Activated naive CD4-positive, alpha-beta T cell treated with anti-CD3 and anti-CD28 coated beads, Interleukin-2, amount 50 U/mL, for 16 hours (primary cell): ENCODE data around the gene CHD5.

Experiments
- DNase-seq: peaks from one replicate; pipeline ENCODE4 v3.0.0-alpha.2; 2020

Gene CHD5

GRCh38 chr1:6096243-6097116, 83.6 kb downstream of the CHD5 start:
- DNase-seq, result no peak

GRCh38 chr1:6095511-6096242, 84.4 kb downstream of the CHD5 start:
- no peak for DNase-seq

DNA sequence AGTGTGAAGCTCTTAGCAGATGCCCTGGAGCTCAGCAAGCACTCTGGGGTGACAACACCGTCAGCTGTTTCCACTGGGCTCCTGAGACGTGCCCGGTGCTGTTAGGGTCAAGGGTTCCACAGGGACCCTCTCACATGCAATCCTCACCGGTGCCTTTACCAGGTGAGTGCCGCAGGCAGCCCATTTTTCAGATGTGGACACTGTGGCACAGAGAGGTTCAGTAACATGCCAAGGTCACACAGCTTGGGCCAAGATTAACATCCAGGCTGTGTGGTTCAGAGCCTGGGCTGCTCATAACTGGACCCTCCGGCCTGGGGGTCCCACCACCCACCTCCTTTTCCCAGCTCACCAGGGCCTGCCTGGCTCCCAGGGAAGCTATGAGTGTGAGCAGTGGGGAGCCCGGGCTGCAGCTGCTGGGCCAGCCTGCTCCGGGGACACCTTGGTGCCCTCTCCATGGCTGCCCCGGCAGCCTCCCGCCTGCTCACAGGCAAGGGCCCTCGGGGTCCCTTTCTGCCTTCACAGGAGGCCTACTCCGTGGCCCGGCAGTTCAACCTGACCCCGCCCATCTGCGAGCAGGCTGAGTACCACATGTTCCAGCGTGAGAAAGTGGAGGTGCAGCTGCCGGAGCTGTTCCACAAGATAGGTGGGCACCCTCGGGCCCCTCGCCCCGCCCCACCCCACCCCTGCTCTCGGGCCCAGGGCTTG, 85.2 kb downstream of the CHD5 start:
- no peak for DNase-seq

- DNase-seq, result no peak
Measured at GRCh38 chr1:6094246-6094645, 85.9 kb downstream of the CHD5 start.

GRCh38 chr1:6093611-6094010, 86.5 kb downstream of the CHD5 start:
- no peak for DNase-seq

- DNase-seq, result no peak
Measured at GRCh38 chr1:6093071-6093470, 87.0 kb downstream of the CHD5 start.

- DNase-seq, result no peak
Measured at GRCh38 chr1:6092211-6092610, 87.9 kb downstream of the CHD5 start.

DNA sequence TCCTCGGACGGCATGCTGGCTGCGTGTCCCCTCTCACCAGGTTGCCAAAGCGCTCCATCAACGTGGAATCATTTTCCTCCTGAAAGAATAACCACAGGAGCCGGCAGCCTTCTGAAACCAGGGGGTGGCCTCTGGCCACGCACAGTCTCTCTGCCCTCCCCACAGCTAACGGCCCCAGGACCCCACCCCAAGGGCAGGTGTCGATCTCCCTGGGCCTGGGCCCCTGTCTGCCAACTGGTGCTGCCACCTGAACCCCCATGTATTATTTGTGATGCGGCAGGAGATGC, 88.4 kb downstream of the CHD5 start:
- no peak for DNase-seq

GRCh38 chr1:6090996-6091822, 88.9 kb downstream of the CHD5 start:
- no peak for DNase-seq

GRCh38 chr1:6090288-6090687, 89.8 kb downstream of the CHD5 start:
- no peak for DNase-seq

DNA sequence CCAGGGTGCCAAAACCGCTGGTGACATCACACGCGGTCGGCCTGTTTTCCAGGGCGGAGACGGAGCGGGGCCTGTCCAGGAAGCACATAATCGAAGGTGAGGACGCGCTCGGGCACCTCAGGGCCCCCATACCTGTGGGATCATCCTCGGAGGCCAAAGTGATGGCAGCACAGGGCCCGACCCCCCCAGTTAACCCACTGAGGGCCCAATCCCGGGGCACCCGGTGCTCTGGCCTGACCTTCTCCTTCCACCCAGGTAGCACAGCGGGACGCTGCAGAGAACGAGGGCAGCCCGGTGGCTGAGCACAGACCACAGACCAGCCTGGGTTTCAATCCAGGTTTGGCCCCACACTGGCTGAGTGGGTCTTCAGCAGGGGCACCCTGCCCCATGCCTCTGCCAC, 91.2 kb downstream of the CHD5 start:
- no peak for DNase-seq

DNA sequence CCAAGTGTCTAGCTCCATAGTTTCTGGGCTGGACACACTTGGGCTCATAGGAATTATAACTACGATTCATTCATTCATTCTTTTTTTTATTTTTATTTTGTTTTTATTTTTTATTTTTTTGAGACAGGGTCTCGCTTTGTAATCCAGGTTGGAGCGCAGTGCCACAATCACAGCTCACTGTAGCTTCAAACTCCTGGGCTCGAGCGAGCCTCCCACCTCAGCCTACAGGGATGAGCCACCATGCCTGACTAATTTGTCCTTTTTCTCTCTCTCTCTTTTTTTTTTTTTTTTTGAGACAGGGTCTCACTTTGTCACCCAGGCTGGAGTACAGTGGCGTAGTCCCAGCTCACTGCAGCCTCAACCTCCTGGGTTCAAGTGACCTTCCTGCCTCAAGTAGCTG, 92.2 kb downstream of the CHD5 start:
- DNase-seq, result no peak

DNA sequence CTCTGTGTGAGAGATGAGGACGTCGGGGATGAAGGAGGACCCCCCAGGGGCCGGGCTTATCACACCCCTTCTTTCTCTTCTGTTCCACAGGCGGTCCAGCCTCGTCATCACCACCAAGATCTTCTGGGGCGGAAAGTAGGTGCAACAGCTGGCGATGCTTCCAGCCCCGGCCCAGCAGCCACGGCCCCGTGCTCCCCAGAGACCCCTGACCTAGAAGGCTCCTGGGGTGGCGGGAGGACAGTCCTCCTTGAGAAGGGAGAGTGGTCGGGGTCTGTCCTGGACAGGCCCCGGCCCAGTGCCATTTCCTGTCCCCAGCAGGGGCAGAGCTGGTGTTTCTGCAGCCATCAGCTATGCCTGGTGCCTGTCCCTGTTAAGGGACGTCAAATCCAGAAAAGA, 92.7 kb downstream of the CHD5 start:
- DNase-seq, result no peak

DNA sequence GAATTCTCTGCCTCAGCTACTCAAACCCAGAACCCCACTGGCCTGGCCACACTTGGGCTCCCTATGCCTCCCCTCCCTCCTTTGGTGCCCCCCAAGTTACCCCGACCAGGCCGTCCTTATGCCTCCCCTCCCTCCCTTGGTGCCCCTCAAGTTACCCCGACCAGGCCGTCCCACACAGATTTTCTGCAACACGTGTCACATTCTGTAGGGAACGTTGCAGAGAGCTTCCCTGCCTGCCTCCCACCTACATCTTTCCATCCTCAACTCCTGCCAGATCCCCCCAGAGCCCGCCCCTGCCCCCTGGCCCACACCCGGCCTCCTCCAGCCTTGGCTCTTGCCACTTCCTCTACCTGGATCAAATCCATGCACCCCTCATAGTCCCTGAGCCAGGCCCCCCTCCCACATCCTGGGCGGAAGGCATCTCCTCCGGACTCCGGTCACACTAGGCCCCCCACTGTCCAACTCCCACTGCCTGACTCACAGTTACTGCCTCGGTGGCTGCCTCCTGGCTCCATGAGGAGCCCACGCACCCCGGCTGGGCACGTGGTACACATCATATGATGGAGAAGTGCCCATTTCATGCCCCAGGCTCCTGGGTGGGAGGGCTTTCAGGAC, 93.3 kb downstream of the CHD5 start:
- DNase-seq, result no peak

DNA sequence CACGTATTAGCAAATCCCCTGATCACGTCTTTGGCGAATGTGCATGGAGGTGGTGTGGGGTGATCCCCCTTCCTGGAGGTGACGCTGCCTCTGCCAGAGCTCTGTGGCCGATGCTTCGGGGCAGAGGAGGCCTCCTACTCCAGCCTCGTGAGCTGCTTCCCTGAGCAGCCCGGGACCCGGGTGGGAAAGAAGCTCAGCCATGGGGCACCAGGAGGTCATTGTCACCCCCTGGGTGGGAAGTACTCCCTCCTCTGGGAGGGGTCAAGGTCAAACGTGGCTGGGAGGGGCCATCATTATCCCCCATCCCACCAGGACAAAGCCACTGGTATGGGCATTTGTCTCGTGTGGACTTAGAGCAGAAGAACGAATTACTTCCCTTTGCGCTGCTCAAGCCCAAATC, 93.8 kb downstream of the CHD5 start:
- no peak for DNase-seq

- DNase-seq, result no peak
Measured at GRCh38 chr1:6085666-6086065, 94.5 kb downstream of the CHD5 start.

GRCh38 chr1:6084781-6085495, 95.2 kb downstream of the CHD5 start:
- no peak for DNase-seq

DNA sequence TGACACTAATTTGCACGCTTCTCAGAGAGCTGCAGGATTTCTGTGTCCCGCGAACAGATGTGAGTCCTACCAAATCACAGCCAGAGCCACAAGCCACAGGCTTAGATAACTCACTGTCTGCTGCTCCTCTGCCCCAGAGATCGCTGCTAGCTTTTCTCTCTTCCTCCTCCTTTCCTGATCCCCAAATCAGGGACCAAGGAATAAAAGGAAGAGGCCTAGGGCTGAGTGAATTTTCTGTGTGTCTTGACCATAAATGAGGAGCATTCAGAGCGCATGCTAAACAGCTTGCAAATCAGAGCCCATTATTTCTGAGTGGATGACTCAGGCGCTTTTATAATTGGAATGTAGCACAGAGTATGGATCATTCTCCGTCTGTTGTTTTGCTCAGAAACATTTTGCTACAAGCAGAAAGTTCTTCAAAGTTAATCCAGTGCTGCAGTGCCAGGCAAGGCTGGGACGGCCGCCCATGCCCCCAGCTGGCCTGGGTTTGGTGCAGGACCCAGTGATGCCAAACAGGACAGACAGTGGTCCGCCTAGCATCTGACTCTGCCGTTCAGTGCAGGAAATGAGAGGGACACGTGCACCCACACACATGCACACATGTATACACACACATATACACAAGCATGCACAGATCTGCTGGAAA, 96.2 kb downstream of the CHD5 start:
- no peak for DNase-seq

DNA sequence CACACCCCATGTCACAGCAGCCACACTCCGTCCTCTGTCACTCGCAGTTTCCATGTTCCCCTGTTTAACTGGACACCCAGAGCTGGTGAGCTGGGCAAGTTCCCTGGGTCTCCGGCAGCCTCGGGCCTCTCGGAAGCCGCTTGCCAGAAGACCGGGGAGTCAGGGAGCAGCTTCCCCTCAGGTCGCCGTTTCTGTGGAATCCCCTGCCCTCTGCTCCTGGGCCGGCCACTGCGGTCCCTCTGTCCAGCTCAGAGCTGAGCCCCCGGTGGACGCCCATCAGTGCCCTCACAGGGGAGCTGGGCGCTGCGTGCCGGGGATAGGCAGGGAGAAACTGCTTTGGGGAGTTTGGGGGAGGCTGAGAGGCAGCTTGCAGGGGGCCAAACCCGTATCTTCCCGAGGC, 96.7 kb downstream of the CHD5 start:
- no peak for DNase-seq

DNA sequence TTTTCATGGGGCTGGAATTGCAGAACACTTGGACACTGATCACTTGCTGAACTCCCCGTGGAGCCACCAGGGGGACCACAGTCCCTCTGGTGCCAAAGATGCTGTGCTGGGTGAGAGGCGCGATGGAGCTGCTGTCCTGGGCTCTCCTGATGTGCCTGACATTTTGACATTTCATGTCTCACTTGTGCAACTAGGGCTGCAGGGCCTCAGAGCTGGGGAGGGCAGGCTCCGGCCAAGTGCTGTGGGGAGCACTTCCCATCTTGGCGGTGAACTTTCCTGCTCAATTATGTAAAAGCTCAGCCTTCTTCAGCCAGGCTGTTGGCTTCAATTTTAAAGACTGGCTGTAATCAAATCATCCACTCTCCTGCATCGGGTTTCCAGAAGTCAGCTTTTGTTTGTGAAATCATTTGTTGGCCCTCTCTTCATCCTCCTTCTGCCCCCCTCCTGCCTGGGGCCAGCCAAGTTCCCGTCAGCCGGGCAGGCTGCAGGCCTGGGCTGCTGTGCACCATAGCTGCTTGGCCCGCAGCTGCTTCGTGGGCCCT, 97.6 kb downstream of the CHD5 start:
- no peak for DNase-seq

- no peak for DNase-seq
Measured at GRCh38 chr1:6081901-6082300, 98.2 kb downstream of the CHD5 start.
